ENCODE measurements around the gene DIO1. TPM values are rescaled to one million over a fixed set of nuclear protein-coding genes. Genes with fewer than 3 reads are reported as not detected.

The DIO1 gene
- total RNA-seq, 1 donor from 2014 or later: not detected

GRCh38 chr1:53959664-53960250 lies 65.8 kb downstream of the DIO1 start:
- Histone ChIP-seq H3K9ac (ENCODE audit: low read depth in 1 of 3, low read length in 3 of 3) (no peak overlapping the region), H3K4me1 (ENCODE audit: control insufficient read depth in 3 of 3, insufficient read depth in 3 of 3, low read length in 3 of 3) (peaks cover 4 to 5% (median 5%) of the 10 kb centered on the region in 3 donors), H3K27me3 (ENCODE audit: control insufficient read depth in 3 of 3, insufficient read depth in 3 of 3, low read length in 3 of 3) (no peaks in the 10 kb centered on the region), H3K27ac (ENCODE audit: low read depth, low read length) (no peak overlapping the region), H3K36me3 (ENCODE audit: control insufficient read depth in 3 of 3, insufficient read depth in 3 of 3, low read length in 3 of 3) (peaks cover 19 to 42% (median 38%) of the 10 kb centered on the region in 3 donors), H3K4me3 (ENCODE audit: low read length in 3 of 3) (no peak overlapping the region), H3K9me3 (ENCODE audit: control insufficient read depth in 3 of 3, low read length in 3 of 3) (no peaks in the 10 kb centered on the region)

Other genes starting within 250 kb of the DIO1 start
- gene GLIS1, start 155.0 kb upstream of the DIO1 start, total RNA-seq: not detected
- 14.6 TPM for gene NDC1, start 55.9 kb upstream of the DIO1 start, total RNA-seq
- 14.6 TPM for gene YIPF1, start 4.4 kb upstream of the DIO1 start, total RNA-seq
- 13.6 TPM for gene IFT25, start 51.5 kb downstream of the DIO1 start, total RNA-seq
- gene LRRC42, start 52.2 kb downstream of the DIO1 start, total RNA-seq: 14.1 TPM
- not detected for gene LDLRAD1, start 124.0 kb downstream of the DIO1 start, total RNA-seq
- 81.4 TPM for gene TMEM59, start 159.0 kb downstream of the DIO1 start, total RNA-seq
- 3.1 TPM for gene TCEANC2, start 159.4 kb downstream of the DIO1 start, total RNA-seq